22Rv1 (cell line): ENCODE measurements around the gene ZNF786.

Experiments
- ZFX ChIP-seq: fragments of 450-650 bp; IDR thresholded peaks from 2 replicates; pipeline ENCODE4 v1.6.1; 2017; ENCODE audit warnings: antibody characterized with exemption, borderline replicate concordance
- TF ChIP-seq, protein P1 (sequence below): fragments of 450-650 bp; IDR thresholded peaks from 2 replicates; pipeline ENCODE4 v1.5.1; 2017; ENCODE audit warnings: mild to moderate bottlenecking

DNA sequence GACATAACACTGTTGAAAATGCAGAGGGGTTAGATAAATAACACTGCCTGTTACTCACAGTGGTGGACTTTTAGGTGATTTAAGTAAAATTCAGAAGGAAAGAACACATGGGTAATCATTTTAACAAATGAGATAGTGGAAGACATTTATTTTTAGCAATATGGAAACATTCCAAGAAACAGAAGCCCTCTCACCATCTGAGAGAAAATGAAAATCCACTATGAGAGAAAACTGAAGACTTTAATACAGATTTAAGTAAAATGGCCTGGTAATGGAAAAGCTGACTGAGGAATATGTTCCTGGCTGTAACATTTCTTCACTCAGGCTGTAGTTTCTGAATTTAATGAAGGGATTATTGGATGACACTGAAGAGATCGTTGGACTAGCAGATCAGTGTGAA lies 12.1 kb upstream of the ZNF786 start:
- TF ChIP-seq, protein P1, sequence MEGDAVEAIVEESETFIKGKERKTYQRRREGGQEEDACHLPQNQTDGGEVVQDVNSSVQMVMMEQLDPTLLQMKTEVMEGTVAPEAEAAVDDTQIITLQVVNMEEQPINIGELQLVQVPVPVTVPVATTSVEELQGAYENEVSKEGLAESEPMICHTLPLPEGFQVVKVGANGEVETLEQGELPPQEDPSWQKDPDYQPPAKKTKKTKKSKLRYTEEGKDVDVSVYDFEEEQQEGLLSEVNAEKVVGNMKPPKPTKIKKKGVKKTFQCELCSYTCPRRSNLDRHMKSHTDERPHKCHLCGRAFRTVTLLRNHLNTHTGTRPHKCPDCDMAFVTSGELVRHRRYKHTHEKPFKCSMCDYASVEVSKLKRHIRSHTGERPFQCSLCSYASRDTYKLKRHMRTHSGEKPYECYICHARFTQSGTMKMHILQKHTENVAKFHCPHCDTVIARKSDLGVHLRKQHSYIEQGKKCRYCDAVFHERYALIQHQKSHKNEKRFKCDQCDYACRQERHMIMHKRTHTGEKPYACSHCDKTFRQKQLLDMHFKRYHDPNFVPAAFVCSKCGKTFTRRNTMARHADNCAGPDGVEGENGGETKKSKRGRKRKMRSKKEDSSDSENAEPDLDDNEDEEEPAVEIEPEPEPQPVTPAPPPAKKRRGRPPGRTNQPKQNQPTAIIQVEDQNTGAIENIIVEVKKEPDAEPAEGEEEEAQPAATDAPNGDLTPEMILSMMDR: no peak
- TF ChIP-seq ZFX: no peak
